Measurements from ENCODE around the gene SRPK1. TPM values are rescaled to one million over a fixed set of nuclear protein-coding genes. Genes with fewer than 3 reads are reported as not detected.

Gene SRPK1
- total RNA-seq, 4 donors from 2014 or later = 38.2 to 104 (median 56.7) TPM

DNA sequence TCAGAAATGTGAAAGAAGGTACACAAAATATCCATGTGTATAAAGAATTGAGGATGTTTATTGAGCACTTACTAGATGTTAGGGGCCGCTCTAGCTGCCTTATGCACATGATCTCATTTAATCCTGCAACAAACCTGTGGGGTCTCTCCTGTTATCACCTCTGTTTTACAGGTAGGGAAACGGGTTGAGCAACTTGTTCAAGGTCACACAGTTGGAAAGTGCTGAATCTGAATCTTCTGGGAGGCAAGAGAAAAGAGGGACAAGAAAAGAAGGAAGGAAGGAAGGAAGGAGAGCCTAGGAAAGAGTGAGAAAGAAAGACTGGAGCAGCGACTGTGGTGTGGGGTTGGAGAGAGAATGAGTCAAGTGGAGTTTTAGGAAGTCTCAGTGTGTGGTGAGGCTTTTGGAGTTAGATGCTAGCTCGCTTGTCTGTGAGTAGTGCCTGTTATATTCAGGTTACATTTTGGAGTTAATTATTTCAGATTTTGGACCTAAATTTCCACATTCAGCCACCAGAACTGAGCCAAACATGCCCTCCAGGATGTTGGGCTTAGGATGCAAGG lies 132.4 kb downstream of the SRPK1 start:
- ATAC-seq (no peak), DNase-seq (no peak)
- Histone ChIP-seq H3K36me3 (no peaks in the 10 kb centered on the region), H3K4me1 (no peaks in the 10 kb centered on the region), H3K9me3 (no peaks in the 10 kb centered on the region), H3K4me3 (no peak overlapping the region), H3K27me3 (peaks cover 24 to 48% (median 44%) of the 10 kb centered on the region in 3 donors), H3K27ac (no peak overlapping the region)
- in situ Hi-C loops (cut with MboI; ENCODE audit: low sequenced_read_pairs in 4 of 4) = no loop called here
- TF ChIP-seq POLR2A (IDR thresholded peaks at IDR 0.05) = no peak
- TF ChIP-seq, protein P1, sequence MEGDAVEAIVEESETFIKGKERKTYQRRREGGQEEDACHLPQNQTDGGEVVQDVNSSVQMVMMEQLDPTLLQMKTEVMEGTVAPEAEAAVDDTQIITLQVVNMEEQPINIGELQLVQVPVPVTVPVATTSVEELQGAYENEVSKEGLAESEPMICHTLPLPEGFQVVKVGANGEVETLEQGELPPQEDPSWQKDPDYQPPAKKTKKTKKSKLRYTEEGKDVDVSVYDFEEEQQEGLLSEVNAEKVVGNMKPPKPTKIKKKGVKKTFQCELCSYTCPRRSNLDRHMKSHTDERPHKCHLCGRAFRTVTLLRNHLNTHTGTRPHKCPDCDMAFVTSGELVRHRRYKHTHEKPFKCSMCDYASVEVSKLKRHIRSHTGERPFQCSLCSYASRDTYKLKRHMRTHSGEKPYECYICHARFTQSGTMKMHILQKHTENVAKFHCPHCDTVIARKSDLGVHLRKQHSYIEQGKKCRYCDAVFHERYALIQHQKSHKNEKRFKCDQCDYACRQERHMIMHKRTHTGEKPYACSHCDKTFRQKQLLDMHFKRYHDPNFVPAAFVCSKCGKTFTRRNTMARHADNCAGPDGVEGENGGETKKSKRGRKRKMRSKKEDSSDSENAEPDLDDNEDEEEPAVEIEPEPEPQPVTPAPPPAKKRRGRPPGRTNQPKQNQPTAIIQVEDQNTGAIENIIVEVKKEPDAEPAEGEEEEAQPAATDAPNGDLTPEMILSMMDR (IDR thresholded peaks at IDR 0.05 in 4 of 5, conservative IDR thresholded peaks at IDR 0.05 in 1 of 5) = no peak
- intact Hi-C loops (cut with DNase I; ENCODE audit: low total_unique reads) = no loop called here

GRCh38 chr6:35787266-35788218 lies 133.4 kb downstream of the SRPK1 start:
- no peak for ATAC-seq
- TF ChIP-seq, protein P1 (IDR thresholded peaks at IDR 0.05 in 4 of 5, conservative IDR thresholded peaks at IDR 0.05 in 1 of 5) = no peak
- TF ChIP-seq POLR2A (IDR thresholded peaks at IDR 0.05) = no peak
- in situ Hi-C loops (cut with MboI; ENCODE audit: low sequenced_read_pairs in 4 of 4) = no loop called here

GRCh38 chr6:35786810-35787209 lies 134.1 kb downstream of the SRPK1 start:
- TF ChIP-seq, protein P1 (IDR thresholded peaks at IDR 0.05 in 4 of 5, conservative IDR thresholded peaks at IDR 0.05 in 1 of 5) = no peak
- no peak for TF ChIP-seq POLR2A (IDR thresholded peaks at IDR 0.05)
- H3K36me3 ChIP-seq = no peaks in the 10 kb centered on the region
- intact Hi-C loops (cut with DNase I; ENCODE audit: low total_unique reads) = loop anchor here (1.0 kb wide), 1 partner anchor 10 kb away; the partner anchor contains the start of gene CLPS
- H3K4me3 ChIP-seq = no peak overlapping the region
- in situ Hi-C loops (cut with MboI; ENCODE audit: low sequenced_read_pairs in 4 of 4) = no loop called here
- no peak for DNase-seq
- H3K4me1 ChIP-seq = no peaks in the 10 kb centered on the region
- H3K27me3 ChIP-seq = peaks cover 24 to 46% (median 44%) of the 10 kb centered on the region in 3 donors
- no peak for ATAC-seq
- H3K27ac ChIP-seq = no peak overlapping the region
- H3K9me3 ChIP-seq = no peaks in the 10 kb centered on the region

More at GRCh38 chr6:35787266-35788218, 133.4 kb downstream of the SRPK1 start:
- Histone ChIP-seq H3K27ac (no peak overlapping the region), H3K9me3 (no peaks in the 10 kb centered on the region), H3K4me1 (no peaks in the 10 kb centered on the region), H3K4me3 (no peak overlapping the region), H3K36me3 (no peaks in the 10 kb centered on the region), H3K27me3 (peaks cover 24 to 46% (median 44%) of the 10 kb centered on the region in 3 donors)
- DNase-seq = no peak
- intact Hi-C loops (cut with DNase I; ENCODE audit: low total_unique reads) = loop anchor here (1.0 kb wide), 1 partner anchor 10 kb away; the partner anchor contains the start of gene CLPS

GRCh38 chr6:35786272-35786671 lies 134.6 kb downstream of the SRPK1 start:
- H3K36me3 ChIP-seq = no peaks in the 10 kb centered on the region
- H3K4me1 ChIP-seq = no peaks in the 10 kb centered on the region
- no peak overlapping the region for H3K27ac ChIP-seq
- TF ChIP-seq POLR2A (IDR thresholded peaks at IDR 0.05) = no peak
- TF ChIP-seq, protein P1 (IDR thresholded peaks at IDR 0.05 in 4 of 5, conservative IDR thresholded peaks at IDR 0.05 in 1 of 5) = no peak
- no peaks in the 10 kb centered on the region for H3K9me3 ChIP-seq
- no peak for DNase-seq
- H3K27me3 ChIP-seq = peaks cover 24 to 48% (median 44%) of the 10 kb centered on the region in 3 donors
- ATAC-seq = no peak
- H3K4me3 ChIP-seq = no peak overlapping the region
- in situ Hi-C loops (cut with MboI; ENCODE audit: low sequenced_read_pairs in 4 of 4) = no loop called here
- intact Hi-C loops (cut with DNase I; ENCODE audit: low total_unique reads) = no loop called here

All from gastrocnemius medialis (tissue), 4 donors.